Stimulated activated CD8-positive, alpha-beta memory T cell treated with anti-CD3 and anti-CD28 coated beads, Interleukin-4, amount 100 ng/mL, for 1 hour (primary cell): ENCODE data around the gene DESI2.

ENCODE experiments used
- DNase-seq, 2 donors: peaks; one replicate each; pipeline ENCODE4 v3.0.0-alpha.2; 2020; ENCODE audit warnings: low read depth in 2 of 2, low spot score in 1 of 2

The DESI2 gene

GRCh38 chr1:244652623-244653438 lies at the start of gene DESI2:
Gene DESI2, plus strand, starts transcription at chr1:244653126. Its CDS starts 188 bp downstream, at chr1:244653314.
- peak; percentile 87 to 97 for DNase-seq

DNA sequence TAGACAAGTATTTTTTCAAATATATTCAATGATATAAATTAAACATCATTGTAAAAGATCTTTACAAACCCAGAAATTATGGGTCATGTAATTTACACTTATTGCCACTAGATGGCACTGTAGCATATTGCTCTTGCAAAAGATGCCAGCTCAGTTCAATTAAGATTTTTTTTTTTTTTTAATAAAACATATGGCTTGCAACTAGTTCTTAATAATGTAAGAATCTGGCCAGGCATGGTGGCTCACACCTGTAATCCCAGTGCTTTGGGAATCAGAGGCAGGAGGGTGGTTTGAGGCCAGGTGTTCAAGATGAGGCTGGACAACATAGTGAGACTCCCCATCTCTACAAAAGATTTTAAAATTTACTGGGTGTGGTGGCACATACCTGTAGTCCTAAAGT lies 49.4 kb upstream of the DESI2 start:
- no peak for DNase-seq

GRCh38 chr1:244605835-244606370 lies 47.0 kb upstream of the DESI2 start:
- no peak for DNase-seq

GRCh38 chr1:244614113-244614836 lies 38.7 kb upstream of the DESI2 start:
- DNase-seq: no peak

DNA sequence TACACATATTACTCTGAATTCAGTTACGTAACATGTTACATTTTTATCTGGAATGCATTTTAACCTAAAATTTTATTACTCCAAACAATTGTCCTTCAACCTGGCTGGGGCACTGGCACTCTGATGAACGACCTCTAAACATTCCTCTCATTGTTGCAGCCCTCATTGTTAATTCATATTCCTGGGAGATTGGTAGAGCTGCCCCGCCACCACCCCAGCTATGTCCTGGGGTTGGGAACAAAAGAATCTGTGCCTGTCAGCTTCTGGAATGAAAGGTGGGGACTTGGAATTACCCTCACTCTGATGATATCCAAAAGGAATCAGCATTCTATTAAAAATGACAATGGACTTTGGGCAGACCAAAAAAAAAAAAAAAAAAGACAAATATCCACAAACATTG lies 38.0 kb upstream of the DESI2 start:
- DNase-seq: no peak

- no peak for DNase-seq
These were observed 37.6 kb upstream of the DESI2 start for GRCh38 chr1:244615301-244615700.

DNA sequence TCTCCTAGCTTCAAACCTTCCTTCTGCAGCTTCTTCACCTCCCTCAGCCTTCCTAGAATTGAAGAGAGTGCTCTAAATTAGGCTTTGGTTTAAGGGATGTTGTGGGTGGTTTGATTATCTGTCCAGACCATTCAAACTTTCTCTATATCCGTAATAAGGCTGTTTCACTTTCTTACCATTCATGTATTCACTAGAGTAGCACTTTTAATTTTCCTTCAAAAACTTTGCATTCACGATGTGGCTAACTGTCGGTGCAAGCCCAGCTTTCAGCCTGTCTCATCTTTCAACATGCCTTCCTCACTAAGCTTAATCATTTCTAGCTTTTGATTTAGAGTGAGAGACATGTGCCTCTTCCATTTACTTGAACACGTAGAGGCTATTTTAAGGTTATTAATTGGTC lies 26.2 kb upstream of the DESI2 start:
- no peak for DNase-seq

- DNase-seq: no peak
These were observed 24.1 kb upstream of the DESI2 start for GRCh38 chr1:244628789-244629188.

- DNase-seq: no peak
These were observed 19.8 kb upstream of the DESI2 start for GRCh38 chr1:244633140-244633539.

GRCh38 chr1:244634546-244634945 lies 18.4 kb upstream of the DESI2 start:
- DNase-seq: no peak

DNA sequence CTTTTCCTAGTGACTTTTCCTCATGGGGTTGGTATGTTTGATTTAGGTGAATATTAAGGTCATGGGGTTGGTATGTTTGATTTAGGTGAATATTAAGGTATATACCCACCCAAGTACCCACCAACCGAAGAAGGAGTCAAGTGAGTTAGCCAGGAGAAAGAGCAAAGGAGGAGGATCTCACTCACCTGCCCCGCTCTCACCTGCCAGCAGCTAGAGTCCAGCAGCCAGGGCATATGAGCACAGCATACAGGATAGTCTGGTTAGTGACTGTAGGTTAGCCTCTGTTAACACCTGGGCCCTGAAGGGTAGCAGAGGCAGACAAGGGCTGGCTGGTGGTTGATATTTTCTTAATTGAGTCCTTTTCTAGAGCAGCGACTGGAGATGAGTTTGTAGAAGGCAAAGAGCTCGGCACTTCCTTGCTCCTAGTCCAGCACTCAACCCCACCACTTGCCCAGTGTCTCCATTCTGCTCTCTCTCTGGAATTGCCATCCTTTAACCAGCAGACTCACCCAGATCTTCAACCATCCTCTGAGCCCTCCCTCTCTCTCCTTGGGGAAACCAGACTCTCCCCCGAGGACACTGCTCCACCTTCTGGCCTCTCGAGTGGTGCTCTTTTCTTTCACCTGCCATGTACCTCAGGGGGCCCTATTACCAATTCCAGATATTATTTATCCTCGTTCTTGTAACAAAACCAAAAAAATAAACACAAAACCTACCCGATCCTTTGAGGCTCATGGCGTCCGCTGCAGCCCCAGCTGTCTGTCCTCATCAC lies 16.3 kb upstream of the DESI2 start:
- DNase-seq: no peak

- DNase-seq: no peak
These were observed 13.4 kb upstream of the DESI2 start for GRCh38 chr1:244639561-244639960.

- no peak for DNase-seq
These were observed 12.0 kb upstream of the DESI2 start for GRCh38 chr1:244640917-244641316.

DNA sequence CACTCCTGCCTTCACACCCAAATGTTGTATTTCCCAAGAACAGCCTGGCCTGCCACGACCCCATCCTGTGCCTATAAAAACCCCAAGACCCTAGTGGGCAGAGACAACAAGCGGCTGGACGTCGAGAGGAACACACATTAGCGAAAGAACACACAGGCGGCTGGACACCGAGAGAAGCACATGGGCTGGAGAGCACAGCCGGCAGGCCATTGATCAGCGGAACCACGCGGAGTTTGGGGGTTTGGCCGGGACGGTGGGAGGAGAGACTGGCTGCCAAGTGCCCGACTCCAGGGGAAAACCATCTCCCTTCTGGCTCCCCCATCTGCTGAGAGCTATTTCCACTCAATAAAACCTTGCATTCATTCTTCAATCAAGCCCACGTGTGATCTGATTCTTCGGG lies 10.4 kb upstream of the DESI2 start:
- no peak for DNase-seq

DNA sequence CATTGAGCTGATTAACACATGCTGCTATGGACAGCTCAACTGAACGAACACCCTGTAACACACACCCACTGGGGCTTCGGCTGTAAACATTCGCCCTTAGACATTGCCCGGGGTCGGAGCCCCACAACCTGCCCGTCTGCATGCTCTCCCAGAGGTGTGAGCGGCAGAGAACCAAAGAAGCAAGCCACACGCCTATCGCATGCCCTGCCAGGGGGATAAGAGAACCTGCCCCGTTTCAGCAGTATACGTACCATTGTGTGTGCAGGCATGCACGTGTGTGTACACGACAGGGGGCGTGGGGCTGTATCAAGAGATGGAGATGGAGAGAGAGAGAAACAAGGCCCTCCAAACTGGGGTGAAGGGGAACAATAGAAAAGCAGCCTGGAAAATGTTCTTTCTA lies 9.9 kb upstream of the DESI2 start:
- no peak for DNase-seq

DNA sequence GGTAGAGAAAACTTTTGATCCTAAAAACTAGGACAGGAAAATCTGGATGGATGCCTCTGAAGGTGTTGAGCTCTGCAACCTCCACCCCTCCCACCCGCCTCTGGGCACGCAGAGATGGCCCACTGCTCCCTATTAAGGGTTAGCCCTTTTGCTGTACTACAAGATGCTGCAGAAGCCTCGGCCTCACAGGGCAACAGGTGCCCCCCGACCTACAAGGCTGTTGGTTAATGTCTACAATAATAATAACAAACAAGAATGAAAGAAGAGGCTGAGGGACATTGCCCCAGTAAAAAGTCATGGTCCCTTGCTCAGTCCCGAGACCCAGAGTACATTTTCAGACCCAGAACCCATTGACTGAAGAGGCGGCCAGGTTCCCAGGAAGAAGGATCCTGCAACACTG lies 7.5 kb upstream of the DESI2 start:
- no peak for DNase-seq

DNA sequence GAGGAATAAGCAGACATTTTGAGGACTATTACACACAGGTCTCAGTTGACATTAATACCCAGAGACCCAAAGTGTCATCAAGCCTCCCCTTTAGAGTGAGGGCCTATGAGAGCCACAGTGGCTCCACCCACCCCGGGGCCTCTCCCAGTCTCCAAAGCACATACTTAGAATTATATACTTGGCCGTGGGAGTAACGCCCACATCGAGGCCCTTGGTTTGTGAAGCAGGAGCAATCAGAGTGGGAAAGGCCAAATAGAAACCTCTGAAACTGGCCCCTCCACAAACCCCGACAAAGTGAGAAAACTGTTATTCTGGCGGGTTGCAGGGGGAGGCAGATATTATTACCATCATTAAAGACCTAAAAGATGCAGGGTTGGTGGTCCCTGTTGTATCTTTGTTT lies 7.0 kb upstream of the DESI2 start:
- DNase-seq: no peak

GRCh38 chr1:244647819-244648218 lies 5.1 kb upstream of the DESI2 start:
- no peak for DNase-seq

- no peak for DNase-seq
These were observed 837 bp upstream of the DESI2 start for GRCh38 chr1:244651956-244652622.

DNA sequence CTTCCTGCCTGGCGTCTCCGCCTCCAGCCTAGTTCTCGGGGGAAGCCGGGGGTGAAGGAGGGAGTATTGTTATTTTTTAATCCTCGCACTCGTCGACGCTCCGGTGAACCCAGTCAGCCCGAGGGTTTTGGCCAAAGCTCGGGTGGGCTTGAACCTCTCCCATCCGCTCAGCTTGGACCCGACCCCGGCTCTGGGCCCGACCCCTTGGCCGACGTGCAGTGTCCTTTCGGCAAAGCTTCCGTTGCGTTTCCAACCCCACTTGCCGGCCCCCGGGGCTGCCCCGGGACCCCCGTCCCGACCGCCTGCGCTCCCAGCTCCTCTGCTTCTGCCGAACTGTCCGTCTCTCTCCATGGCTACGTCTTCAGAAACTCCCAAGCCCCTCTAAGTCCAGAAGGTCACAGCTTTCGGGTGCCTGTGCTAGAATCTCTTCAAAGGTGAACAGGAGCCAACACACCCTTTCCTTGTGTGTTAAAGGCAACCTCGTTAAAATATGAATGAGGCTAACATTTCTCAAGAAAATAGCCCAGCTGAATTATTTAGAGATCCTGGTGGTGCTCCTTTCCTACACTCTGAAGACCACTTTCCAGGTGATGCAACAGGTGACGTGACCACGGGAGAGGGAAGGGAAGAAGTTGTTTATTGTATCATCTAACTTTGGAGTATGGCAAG lies 647 bp downstream of the DESI2 start:
- DNase-seq: peak in 1 of 2 donors; percentile 6
